ENCODE results near the gene TIMELESS. TPM values are rescaled to one million over a fixed set of nuclear protein-coding genes. Genes with fewer than 3 reads are reported as not detected.

Gene TIMELESS
- total and polyA plus RNA-seq, 9 of the 15 experiments (the other 6 are each of a cell fraction or from before 2014, with no cell fraction given), result 11.9 to 59.2 (median 35.8) TPM

DNA sequence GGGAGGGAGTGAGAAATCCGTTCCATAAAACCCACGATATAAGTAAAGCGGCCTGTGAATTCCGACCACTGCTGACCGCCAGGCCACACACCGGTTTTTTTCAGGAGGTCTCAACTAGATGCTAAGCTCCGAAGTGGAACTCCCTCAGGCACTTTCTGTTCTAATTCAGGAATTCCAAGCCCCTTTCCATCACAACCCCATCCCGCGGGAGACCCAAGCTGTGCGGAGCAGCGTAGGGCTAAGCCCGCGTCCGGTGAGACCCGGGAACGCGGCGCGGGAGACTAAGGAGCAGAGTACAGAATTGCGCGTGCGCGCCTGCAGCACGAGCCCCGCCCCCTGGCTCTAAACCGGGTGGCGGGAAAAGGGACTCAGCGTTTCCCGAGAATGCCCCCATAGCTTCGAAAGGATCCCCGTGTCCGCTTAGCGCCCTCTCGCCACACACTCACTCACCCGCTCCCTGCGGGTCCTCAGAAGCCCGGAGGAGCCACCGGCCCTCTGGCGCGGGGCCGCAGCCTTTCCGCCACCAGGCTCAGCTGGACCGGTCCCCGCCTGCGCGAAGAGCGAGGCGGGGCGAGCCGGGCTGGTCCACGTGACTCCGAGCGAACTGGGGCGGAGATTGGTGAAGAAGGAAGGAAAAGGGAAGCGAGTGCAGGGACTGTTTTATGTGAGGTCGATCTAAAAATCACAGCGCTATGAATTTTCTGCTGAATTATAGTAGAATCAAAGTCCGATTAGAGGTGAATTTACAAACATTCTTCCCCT, at the start of gene TIMELESS (continued):
- TF ChIP-seq ZNF280A (IDR thresholded peaks at IDR 0.05; ENCODE audit: low read depth, partially characterized antibody) (no peak), C11orf30 (IDR thresholded peaks at IDR 0.05; ENCODE audit: low read depth) (peak; percentile 59), L3MBTL2 (IDR thresholded peaks at IDR 0.05) (peak; percentile 98), TAF7 (tag; IDR thresholded peaks at IDR 0.05) (peak; percentile 56), ZZZ3 (IDR thresholded peaks at IDR 0.05) (no peak), GATAD2A (IDR thresholded peaks at IDR 0.05) (0 out of 2 replicates have a peak, but pooled peaks have one; percentile 27), NR1H2 (CRISPR knock-in tag; IDR thresholded peaks at IDR 0.05) (no peak), PRPF4 (IDR thresholded peaks at IDR 0.05; ENCODE audit: insufficient read depth, low read depth, low read length, poor library complexity, severe bottlenecking) (peak; percentile 30)
- TF ChIP-seq, protein P1, sequence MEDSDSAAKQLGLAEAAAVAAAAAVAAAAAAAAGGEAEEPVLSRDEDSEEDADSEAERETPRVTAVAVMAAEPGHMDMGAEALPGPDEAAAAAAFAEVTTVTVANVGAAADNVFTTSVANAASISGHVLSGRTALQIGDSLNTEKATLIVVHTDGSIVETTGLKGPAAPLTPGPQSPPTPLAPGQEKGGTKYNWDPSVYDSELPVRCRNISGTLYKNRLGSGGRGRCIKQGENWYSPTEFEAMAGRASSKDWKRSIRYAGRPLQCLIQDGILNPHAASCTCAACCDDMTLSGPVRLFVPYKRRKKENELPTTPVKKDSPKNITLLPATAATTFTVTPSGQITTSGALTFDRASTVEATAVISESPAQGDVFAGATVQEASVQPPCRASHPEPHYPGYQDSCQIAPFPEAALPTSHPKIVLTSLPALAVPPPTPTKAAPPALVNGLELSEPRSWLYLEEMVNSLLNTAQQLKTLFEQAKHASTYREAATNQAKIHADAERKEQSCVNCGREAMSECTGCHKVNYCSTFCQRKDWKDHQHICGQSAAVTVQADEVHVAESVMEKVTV (CRISPR knock-in tag; IDR thresholded peaks at IDR 0.05), result no peak
- TF ChIP-seq, protein P2, sequence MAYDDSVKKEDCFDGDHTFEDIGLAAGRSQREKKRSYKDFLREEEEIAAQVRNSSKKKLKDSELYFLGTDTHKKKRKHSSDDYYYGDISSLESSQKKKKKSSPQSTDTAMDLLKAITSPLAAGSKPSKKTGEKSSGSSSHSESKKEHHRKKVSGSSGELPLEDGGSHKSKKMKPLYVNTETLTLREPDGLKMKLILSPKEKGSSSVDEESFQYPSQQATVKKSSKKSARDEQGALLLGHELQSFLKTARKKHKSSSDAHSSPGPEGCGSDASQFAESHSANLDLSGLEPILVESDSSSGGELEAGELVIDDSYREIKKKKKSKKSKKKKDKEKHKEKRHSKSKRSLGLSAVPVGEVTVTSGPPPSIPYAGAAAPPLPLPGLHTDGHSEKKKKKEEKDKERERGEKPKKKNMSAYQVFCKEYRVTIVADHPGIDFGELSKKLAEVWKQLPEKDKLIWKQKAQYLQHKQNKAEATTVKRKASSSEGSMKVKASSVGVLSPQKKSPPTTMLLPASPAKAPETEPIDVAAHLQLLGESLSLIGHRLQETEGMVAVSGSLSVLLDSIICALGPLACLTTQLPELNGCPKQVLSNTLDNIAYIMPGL (CRISPR knock-in tag; IDR thresholded peaks at IDR 0.05), result no peak
- TF ChIP-seq, protein P3, sequence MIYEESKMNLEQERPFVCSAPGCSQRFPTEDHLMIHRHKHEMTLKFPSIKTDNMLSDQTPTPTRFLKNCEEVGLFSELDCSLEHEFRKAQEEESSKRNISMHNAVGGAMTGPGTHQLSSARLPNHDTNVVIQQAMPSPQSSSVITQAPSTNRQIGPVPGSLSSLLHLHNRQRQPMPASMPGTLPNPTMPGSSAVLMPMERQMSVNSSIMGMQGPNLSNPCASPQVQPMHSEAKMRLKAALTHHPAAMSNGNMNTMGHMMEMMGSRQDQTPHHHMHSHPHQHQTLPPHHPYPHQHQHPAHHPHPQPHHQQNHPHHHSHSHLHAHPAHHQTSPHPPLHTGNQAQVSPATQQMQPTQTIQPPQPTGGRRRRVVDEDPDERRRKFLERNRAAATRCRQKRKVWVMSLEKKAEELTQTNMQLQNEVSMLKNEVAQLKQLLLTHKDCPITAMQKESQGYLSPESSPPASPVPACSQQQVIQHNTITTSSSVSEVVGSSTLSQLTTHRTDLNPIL (CRISPR knock-in tag; IDR thresholded peaks at IDR 0.05), result no peak
